Heart left ventricle (tissue), 13 donors: ENCODE data around the gene OGFR.

ENCODE experiments used
- POLR2A ChIP-seq, 2 donors: fragments of 450-650 bp; IDR thresholded peaks; one replicate each; pipeline ENCODE4 v1.6.1; 2017; ENCODE audit warnings: antibody characterized with exemption in 2 of 2, mild to moderate bottlenecking in 2 of 2, moderate library complexity in 2 of 2
- TF ChIP-seq, protein P1 (sequence below), 12 donors: fragments of 200-600 bp; sonication (generic) in 4 of 12; IDR thresholded peaks; one replicate each; pipeline versions ENCODE4 v1.5.0 to v1.8.0; 2018 to 2022; ENCODE audit warnings: antibody characterized with exemption in 12 of 12, mild to moderate bottlenecking in 5 of 12
- donor health status: ischemic (EF 13 %, LVEDD 7.1; RV severe dilation, severe dysfunction).
- donor health status: DM: no; HTN: yes; CAD: no.
- donor health status: DM: no; HTN: no; CAD: no.
- donor health status: ischemic (EF 25% LVEDD 6.9; RV normal size, moderate dysfunction).
- donor health status: ischemic (EF 25% LVEDD 5.7; RV mildly dilated, moderate dysfunction).
- donor health status: ischemic (EF 35%, LVEDD 5.7; RV mildly dilated, moderate dysfunction).
- donor health status: nonischemic (EF 11% LVEDD 7.7; RV severe dilation, severe dysfunction).
- donor health status: DM: yes; HTN: yes; CAD: no.
- donor health status: PGD.
- donor health status: ischemic (EF 29% LVEDD 5.4; RV normal size, mild dysfunction).
- donor health status: nonischemic (EF 23%, LVEDD 6.1; RV moderate dilation, normal function).

DNA sequence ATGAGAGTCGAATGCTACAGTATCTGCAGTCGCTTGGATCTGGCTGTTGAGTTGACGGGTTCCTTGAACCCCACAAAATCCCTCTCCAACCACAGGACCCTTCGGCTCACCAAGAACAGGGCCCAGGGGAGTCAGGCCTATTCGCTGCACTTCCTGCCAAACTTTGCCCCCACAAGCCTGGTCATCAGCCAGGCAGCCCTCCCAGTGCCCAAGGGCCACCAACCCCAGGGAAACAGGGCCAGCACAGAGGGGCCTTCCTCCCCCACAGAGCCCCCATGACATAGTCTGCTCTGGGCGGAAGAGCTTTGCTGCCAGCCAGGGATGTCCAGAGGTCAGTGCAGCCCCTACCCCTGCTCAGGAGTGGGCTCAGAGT, 42.9 kb upstream of the OGFR start:
- TF ChIP-seq, protein P1, sequence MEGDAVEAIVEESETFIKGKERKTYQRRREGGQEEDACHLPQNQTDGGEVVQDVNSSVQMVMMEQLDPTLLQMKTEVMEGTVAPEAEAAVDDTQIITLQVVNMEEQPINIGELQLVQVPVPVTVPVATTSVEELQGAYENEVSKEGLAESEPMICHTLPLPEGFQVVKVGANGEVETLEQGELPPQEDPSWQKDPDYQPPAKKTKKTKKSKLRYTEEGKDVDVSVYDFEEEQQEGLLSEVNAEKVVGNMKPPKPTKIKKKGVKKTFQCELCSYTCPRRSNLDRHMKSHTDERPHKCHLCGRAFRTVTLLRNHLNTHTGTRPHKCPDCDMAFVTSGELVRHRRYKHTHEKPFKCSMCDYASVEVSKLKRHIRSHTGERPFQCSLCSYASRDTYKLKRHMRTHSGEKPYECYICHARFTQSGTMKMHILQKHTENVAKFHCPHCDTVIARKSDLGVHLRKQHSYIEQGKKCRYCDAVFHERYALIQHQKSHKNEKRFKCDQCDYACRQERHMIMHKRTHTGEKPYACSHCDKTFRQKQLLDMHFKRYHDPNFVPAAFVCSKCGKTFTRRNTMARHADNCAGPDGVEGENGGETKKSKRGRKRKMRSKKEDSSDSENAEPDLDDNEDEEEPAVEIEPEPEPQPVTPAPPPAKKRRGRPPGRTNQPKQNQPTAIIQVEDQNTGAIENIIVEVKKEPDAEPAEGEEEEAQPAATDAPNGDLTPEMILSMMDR (IDR thresholded peaks at IDR 0.05) = no peak
- no peak for TF ChIP-seq POLR2A (IDR thresholded peaks at IDR 0.05)
